Measurements from ENCODE around the gene KRTAP16-1. TPM values are rescaled to one million over a fixed set of nuclear protein-coding genes. Genes with fewer than 3 reads are reported as not detected.

Gene KRTAP16-1
- total RNA-seq, 1 donor from 2014 or later = not detected

GRCh38 chr17:41304091-41304490, 5.0 kb downstream of the KRTAP16-1 start:
- DNase-seq (ENCODE audit: low spot score, unreplicated experiment) = no peak
- H3K27me3 Mint-ChIP-seq = peaks cover 21% of the 10 kb centered on the region
- H3K4me3 Mint-ChIP-seq (ENCODE audit: low read depth) = no peak overlapping the region
- H3K4me1 Mint-ChIP-seq (ENCODE audit: low read depth) = no peaks in the 10 kb centered on the region
- H3K27ac Mint-ChIP-seq = no peak overlapping the region
- no peaks in the 10 kb centered on the region for H3K9me3 Mint-ChIP-seq (ENCODE audit: low read depth)
- H3K36me3 Mint-ChIP-seq (ENCODE audit: insufficient read depth) = no peaks in the 10 kb centered on the region
- no peak for TF ChIP-seq CTCF (IDR thresholded peaks at IDR 0.05; ENCODE audit: unreplicated experiment)

- H3K36me3 Mint-ChIP-seq (ENCODE audit: insufficient read depth) = no peaks in the 10 kb centered on the region
- peaks cover 17% of the 10 kb centered on the region for H3K27me3 Mint-ChIP-seq
- H3K4me3 Mint-ChIP-seq (ENCODE audit: low read depth) = no peak overlapping the region
- H3K27ac Mint-ChIP-seq = no peak overlapping the region
- H3K4me1 Mint-ChIP-seq (ENCODE audit: low read depth) = no peaks in the 10 kb centered on the region
- TF ChIP-seq CTCF (IDR thresholded peaks at IDR 0.05; ENCODE audit: unreplicated experiment) = no peak
- no peak for DNase-seq (ENCODE audit: low spot score, unreplicated experiment)
- H3K9me3 Mint-ChIP-seq (ENCODE audit: low read depth) = no peaks in the 10 kb centered on the region
These were observed 6.1 kb downstream of the KRTAP16-1 start for GRCh38 chr17:41302981-41303380.

- no peaks in the 10 kb centered on the region for H3K36me3 Mint-ChIP-seq (ENCODE audit: insufficient read depth)
- no peak for DNase-seq (ENCODE audit: low spot score, unreplicated experiment)
- H3K9me3 Mint-ChIP-seq (ENCODE audit: low read depth) = no peaks in the 10 kb centered on the region
- no peaks in the 10 kb centered on the region for H3K4me1 Mint-ChIP-seq (ENCODE audit: low read depth)
- TF ChIP-seq CTCF (IDR thresholded peaks at IDR 0.05; ENCODE audit: unreplicated experiment) = no peak
- H3K27ac Mint-ChIP-seq = no peak within 1 kb of the TSS
- H3K4me3 Mint-ChIP-seq (ENCODE audit: low read depth) = no peak within 1 kb of the TSS
- H3K27me3 Mint-ChIP-seq = peaks cover 9% of the 10 kb centered on the region
These were observed 6.9 kb downstream of the KRTAP16-1 start, which contains the start of gene KRTAP29-1 for GRCh38 chr17:41301916-41302901. TSS of gene KRTAP29-1 (minus strand) at chr17:41302851. CDS start at chr17:41302851, 0 bp downstream.

- no peak overlapping the region for H3K4me3 Mint-ChIP-seq (ENCODE audit: low read depth)
- no peaks in the 10 kb centered on the region for H3K4me1 Mint-ChIP-seq (ENCODE audit: low read depth)
- DNase-seq (ENCODE audit: low spot score, unreplicated experiment) = no peak
- H3K36me3 Mint-ChIP-seq (ENCODE audit: insufficient read depth) = no peaks in the 10 kb centered on the region
- TF ChIP-seq CTCF (IDR thresholded peaks at IDR 0.05; ENCODE audit: unreplicated experiment) = no peak
- peaks cover 3% of the 10 kb centered on the region for H3K27me3 Mint-ChIP-seq
- H3K27ac Mint-ChIP-seq = no peak overlapping the region
- H3K9me3 Mint-ChIP-seq (ENCODE audit: low read depth) = no peaks in the 10 kb centered on the region
These were observed 7.8 kb downstream of the KRTAP16-1 start for GRCh38 chr17:41301204-41301790.

- H3K27me3 Mint-ChIP-seq = no peaks in the 10 kb centered on the region
- H3K27ac Mint-ChIP-seq = no peak overlapping the region
- H3K9me3 Mint-ChIP-seq (ENCODE audit: low read depth) = no peaks in the 10 kb centered on the region
- no peak overlapping the region for H3K4me3 Mint-ChIP-seq (ENCODE audit: low read depth)
- DNase-seq (ENCODE audit: low spot score, unreplicated experiment) = no peak
- no peaks in the 10 kb centered on the region for H3K4me1 Mint-ChIP-seq (ENCODE audit: low read depth)
- H3K36me3 Mint-ChIP-seq (ENCODE audit: insufficient read depth) = no peaks in the 10 kb centered on the region
- TF ChIP-seq CTCF (IDR thresholded peaks at IDR 0.05; ENCODE audit: unreplicated experiment) = no peak
These were observed 10.5 kb downstream of the KRTAP16-1 start for GRCh38 chr17:41298458-41299135.
